UCSD-AML1 (cell line): ENCODE measurements around the gene OR10V1.

Source experiments
- DNase-seq: peaks from one replicate; lab custom pipeline; 2025; ENCODE audit not compliant: unreplicated experiment; lab: John Stamatoyannopoulos, UW

OR10V1 gene

GRCh38 chr11:59713745-59714144, at the start of gene OR10V1:
Gene OR10V1 (minus strand): TSS chr11:59713845. CDS start chr11:59713845, 0 bp downstream.
- DNase-seq: no peak

DNA sequence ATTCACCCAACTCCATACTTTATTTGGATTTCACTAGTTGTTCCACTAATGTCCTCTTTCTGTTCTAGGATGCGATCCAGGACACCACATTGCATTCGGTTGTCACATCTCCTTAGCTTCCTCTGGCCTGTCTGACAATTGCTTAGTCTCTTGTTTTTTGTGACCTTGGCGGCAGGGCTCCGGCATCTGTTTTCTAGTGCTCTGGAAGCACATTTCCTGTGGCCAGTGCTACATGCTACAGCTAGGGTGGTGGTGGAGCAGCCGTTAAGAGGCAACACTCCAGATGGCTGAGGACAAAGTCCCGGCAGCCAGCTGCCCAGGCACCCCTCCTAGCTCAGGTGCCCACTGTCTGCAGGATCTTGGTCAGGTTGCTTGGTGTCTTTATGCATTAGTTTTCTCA, 48.3 kb upstream of the OR10V1 start:
- DNase-seq: no peak

DNA sequence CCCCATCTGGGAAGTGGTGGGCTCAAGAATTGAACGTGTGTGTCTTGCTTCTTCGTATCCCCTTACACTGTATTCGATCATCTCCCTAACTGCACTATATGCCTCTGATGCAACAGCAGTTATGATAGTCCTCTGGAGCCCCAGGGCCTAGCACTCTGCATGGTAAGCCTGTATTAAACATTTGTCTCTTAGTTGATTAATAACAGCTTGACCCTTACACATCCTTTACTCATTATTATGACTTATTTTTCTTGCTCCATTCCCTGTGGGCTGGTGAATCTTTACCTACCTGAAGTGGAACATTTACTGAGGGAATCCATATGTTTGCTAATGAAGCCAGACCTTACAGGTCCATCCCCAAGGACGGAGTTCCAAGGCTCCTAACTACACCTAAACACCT, 47.1 kb upstream of the OR10V1 start:
- no peak for DNase-seq

DNA sequence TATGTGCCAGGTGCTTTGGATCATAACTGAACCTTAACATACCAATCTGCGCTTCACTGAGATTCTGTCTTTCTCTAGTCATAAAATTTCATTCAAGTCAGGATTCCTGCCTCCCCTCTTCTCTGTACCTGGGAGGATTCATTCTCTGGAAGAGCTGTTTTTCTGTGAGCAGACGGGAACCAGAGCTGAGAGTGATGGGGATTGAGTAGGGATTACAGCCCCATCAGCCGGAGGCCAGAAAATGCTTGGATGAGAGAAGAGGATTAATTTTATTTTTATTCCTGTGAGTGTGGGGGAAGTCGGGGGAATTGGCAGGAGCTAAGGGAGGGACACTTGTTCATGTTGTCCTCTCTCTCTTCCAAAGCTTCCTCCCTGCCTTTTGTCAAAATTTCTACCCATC, 46.3 kb upstream of the OR10V1 start:
- DNase-seq: no peak

DNA sequence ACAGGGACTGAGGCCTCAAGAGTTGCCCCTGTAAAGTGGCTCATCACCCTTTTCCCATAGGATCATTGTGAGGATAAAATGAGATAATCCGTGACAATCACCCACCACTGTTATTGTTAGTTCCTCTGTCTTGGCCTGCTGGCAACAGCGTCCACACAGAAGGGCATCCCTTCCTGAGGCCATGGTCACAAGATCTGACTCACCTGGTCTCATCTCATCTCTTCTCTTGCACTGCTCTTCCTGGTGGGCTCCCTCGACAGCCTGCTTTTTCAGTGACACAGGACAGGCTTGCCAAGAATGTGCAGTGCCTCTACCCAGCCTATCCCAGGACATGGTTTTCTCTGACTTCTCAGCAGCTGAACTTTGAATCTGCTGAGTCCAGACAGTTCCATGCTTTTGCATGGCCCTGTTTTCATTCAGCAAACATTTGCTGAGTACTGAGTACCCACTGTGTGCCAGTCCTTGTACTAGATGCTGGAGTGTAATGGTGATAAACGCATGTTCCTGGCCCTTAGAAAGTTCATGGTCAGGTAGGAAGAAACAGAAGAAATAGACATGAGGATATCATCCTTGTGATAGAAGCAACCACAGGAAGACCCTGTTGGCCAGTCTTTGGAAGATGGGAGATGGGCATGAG, 44.9 kb upstream of the OR10V1 start:
- DNase-seq: no peak

GRCh38 chr11:59756845-59757244, 43.2 kb upstream of the OR10V1 start:
- no peak for DNase-seq

- no peak for DNase-seq
These were observed 42.9 kb upstream of the OR10V1 start for GRCh38 chr11:59756558-59756840.

GRCh38 chr11:59755701-59756557, 42.3 kb upstream of the OR10V1 start:
- peak; percentile 35 for DNase-seq

- DNase-seq: peak; percentile 69
These were observed 41.4 kb upstream of the OR10V1 start, which contains the start of gene STX3 for GRCh38 chr11:59754859-59755700. Gene STX3 (plus strand): TSS chr11:59755376. CDS start chr11:59755606, 230 bp downstream.

GRCh38 chr11:59754494-59754858, 40.8 kb upstream of the OR10V1 start:
- no peak for DNase-seq

GRCh38 chr11:59753650-59754493, 40.2 kb upstream of the OR10V1 start:
- DNase-seq: peak; percentile 75

GRCh38 chr11:59746111-59746510, 32.5 kb upstream of the OR10V1 start:
- DNase-seq: no peak

DNA sequence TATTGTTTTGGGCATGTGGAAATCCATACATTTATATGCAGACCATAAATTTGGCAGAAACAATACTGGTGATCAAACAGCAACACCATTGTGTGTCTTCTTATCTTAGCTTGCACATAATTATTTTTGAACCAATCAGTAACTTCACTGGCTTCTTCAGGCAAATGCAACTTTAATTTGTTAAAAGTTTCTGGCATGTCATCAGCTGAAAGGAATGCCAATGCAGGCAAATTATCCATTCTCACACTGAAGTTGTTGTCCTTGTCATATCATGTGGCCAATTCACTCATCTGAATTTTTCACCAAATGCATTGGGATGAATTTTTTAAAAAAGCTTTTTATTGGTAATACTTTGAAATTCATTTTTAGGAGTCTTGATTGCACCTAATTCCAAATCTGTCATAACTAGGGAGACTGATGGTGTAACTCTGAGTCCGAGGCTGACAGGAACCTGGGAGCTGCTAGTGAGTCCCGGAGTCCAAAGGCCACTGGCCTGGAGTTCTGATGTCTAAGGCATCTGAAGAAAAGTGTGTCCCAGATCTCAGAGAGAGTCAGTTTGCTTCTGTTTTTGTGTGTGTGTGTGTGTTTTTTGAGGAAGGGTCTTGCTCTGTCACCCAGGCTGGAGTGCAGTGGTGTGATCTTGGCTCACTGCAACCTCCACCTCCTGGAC, 17.4 kb upstream of the OR10V1 start:
- no peak for DNase-seq

- no peak for DNase-seq
These were observed 16.2 kb upstream of the OR10V1 start for GRCh38 chr11:59729834-59730233.

DNA sequence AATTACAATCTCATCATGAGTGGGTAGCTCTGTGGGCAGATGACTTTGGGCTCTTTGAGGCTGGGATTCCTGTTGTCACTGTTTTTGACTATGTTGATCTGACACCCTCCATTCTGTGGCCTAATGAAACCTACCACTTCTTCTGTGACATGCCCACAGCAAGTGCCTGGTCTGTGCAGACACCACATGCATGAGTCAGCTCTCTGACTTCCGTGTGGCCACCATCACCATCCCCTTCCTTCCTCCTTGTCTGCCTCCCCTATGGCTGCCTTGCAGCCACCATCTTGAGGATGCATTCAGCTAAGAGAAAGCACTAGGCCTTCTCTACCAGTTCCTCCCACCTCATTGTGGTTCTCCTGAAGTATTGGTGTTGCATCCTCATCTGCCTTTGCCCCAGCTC, 15.3 kb upstream of the OR10V1 start:
- DNase-seq: peak; percentile 39

GRCh38 chr11:59728154-59728553, 14.5 kb upstream of the OR10V1 start:
- DNase-seq: no peak

DNA sequence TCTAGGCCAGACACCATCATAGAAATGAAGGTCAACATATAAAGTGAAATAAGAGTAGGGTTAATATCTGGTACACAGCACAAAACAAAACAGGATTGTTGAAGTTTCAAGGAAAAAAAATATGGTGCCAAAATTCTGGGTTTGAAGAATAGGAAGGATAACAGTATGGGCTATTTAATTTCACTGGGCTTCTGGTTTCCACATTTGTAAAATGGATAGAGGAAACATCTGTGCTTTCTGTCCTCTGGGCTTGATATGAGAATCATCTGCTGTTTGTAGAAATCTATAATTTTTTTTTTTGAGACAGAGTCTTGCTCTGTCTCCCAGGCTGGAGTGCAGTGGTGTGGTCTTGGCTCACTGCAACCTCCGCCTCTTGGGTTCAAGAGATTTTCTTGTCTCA, 13.8 kb upstream of the OR10V1 start:
- DNase-seq: no peak

DNA sequence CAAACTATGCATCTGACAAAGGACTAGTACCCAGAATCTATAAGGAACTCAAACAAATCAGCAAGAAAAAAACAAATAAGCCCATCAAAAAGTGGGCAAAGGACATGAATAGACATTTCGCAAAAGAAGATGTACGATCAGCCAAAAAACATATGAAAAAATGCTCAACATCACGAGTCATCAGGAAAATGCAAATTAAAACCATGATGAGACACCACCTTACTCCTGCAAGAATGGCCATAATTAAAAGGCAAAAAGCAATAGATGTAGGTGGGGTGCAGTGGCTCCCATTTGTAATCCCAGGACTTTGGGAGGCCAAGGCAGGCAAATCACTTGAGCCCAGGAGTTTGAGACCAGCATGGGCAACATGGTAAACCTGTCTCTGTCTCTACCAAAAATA, 10.4 kb upstream of the OR10V1 start:
- no peak for DNase-seq

DNA sequence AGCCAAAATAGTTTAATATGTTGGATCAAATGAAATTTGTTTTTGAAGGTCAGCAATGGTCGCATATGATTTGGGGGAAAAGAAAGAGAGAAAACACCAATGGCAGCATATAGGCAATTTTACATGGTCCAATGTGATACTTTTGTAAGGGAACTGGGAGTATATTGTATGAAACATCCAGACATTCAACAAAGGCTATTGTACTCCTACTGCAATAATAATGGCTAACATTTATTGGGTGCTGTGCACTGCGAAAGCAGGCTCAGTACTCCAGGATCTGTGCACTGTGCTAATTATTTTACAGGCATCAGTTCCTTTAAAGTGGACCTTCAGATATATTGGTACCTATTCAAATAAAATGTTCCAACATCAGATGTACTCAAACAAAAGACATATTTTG, 5.9 kb upstream of the OR10V1 start:
- DNase-seq: no peak

GRCh38 chr11:59716051-59716450, 2.4 kb upstream of the OR10V1 start:
- DNase-seq: no peak
